Activated CD8-positive, alpha-beta memory T cell treated with anti-CD3 and anti-CD28 coated beads, Interleukin-2, amount 50 U/mL, for 1 hour (primary cell): ENCODE results near the gene S100A5.
"Not testable (repeated sequence)": the region's sequence is repeated elsewhere in the genome, so short reads cannot be mapped to it uniquely, and the experiment has no call there.

Experiments
- DNase-seq: peaks from one replicate; pipeline ENCODE4 v3.0.0-alpha.2; 2020; ENCODE audit errors: extremely low read depth

Gene S100A5

GRCh38 chr1:153566414-153567371 lies 26.0 kb upstream of the S100A5 start:
- peak; percentile 65 for DNase-seq

DNA sequence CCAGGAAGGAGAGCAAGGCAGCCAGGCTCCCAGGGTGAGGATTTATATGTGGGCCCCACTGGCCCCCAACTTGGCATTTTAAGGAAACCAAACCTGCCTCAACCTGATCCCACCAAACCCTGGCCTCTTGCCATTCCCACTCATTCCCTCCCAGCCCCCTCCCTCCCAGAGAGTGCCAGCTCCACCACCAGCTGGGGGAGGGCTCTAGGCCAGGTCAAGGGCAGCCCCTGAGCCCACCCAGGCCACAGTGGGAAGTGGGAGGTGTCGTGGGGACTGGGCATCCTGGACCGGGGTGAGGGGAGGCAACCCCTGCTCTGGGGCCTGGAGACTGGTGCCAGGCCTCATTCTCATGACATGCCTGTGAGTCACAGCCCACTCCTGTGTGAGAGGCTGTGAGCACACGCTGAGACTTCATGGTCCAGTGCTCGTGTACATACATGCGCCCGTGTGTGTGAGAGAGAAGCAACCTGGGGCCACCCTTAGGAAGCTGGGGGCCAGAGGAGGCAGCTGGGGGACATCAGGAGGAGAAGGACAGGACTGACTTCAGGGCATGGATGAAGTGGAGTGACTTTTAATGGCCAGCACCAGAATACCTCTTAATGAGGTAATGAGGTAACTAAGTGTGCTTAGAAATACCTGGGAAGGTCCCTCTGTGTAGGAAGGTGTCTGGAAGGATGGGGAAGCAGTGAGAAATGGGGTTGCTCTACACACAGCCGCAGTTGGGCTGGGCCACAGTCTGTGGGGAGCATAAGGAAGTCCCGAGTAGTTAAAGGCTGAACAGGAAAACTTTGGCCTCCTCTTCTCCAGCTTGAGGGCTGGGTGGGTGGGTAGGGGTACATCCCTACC lies 25.0 kb upstream of the S100A5 start, which contains the start of gene S100A2:
Gene S100A2, minus strand, starts transcription at position 316 of the 846 bp plus-strand sequence. CDS start 1,967 bp downstream, outside the sequence.
- DNase-seq: no peak

DNA sequence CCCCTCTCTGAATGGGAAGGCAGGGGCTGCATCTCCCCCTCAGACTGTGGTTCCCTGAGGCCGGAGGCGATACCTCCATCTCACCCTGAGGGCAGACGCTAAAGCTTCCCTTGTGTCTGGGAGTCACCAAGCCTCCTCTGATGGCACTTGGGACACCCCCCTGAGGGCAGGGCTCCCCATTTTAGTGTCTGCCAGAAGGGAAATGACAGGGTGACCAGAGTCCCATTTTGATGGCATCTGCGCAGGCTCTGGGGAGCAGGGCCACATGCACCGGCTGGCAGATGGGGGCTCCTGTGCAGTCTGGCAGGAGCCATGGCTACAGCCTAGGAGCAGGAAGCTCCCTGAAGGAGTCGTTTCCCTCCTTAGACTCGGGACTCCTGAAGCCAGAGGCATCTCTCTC lies 23.3 kb upstream of the S100A5 start:
- no peak for DNase-seq

GRCh38 chr1:153563483-153563901 lies 22.8 kb upstream of the S100A5 start:
- DNase-seq: no peak

DNA sequence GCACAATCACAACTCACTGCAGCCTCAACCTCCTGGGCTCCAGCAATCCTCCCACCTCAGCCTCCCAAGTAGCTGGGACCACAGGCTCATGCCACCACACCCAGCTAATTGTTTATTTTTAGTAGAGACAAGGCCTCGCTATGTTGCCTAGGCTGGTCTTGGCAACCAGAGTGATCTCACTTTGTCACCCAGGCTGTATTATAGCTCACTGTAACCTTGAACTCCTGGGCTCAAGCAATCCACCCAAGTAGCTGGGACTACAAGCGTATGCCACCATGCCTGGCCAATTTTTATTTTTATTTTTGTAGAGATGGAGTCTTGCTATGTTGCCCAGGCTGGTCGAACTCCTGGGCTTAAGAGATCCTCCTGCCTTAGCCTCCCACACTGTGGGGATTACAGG lies 21.3 kb upstream of the S100A5 start:
- DNase-seq: not testable (repeated sequence)

DNA sequence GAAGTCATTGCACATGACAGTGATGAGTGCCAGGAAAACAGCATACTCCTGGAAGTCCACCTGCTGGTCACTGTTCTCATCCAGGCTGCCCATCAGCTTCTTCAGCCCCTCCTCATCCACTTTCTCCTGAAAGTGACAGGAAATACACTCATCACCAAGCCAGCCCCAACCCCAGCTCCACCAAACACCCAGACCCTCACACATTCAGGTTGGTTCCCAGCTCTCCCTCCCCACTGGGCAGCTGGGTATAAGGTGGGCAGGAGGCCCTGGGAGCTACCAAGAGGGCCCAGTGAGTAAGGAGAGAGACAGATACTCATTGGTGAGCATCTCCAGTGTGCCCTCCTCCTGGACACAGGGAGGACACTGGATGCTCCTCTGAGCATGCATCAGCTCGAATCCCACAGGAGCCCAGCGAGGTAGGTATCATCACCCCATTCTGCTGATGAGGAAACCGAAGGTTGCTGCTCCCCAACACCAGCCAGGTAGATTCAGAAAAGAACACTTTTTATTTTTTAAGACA lies 20.8 kb upstream of the S100A5 start:
- no peak for DNase-seq

- DNase-seq: no peak
These were observed 20.2 kb upstream of the S100A5 start for GRCh38 chr1:153560771-153561465.

- no peak for DNase-seq
These were observed 19.5 kb upstream of the S100A5 start for GRCh38 chr1:153560241-153560640.

DNA sequence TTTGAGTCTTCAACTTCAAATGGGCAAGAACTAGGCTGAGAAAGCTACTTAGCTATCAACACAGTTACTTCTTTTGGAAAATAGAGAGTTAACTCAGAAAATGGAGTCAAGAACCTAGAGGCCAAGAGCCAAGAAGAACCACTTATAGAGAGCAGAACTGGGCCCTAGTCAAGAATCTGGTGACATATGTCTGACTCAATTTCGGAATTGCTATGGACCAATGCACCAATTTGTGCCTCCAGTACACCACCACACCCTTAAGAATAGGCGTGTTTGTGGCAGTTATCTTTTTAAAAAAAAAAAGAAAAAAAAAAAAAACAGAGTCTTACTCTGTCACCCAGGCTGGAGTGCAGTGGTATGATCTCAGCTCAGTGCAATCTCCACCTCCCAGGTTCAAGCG lies 17.1 kb upstream of the S100A5 start:
- no peak for DNase-seq

- DNase-seq: no peak
These were observed 15.6 kb upstream of the S100A5 start for GRCh38 chr1:153556348-153556747.

DNA sequence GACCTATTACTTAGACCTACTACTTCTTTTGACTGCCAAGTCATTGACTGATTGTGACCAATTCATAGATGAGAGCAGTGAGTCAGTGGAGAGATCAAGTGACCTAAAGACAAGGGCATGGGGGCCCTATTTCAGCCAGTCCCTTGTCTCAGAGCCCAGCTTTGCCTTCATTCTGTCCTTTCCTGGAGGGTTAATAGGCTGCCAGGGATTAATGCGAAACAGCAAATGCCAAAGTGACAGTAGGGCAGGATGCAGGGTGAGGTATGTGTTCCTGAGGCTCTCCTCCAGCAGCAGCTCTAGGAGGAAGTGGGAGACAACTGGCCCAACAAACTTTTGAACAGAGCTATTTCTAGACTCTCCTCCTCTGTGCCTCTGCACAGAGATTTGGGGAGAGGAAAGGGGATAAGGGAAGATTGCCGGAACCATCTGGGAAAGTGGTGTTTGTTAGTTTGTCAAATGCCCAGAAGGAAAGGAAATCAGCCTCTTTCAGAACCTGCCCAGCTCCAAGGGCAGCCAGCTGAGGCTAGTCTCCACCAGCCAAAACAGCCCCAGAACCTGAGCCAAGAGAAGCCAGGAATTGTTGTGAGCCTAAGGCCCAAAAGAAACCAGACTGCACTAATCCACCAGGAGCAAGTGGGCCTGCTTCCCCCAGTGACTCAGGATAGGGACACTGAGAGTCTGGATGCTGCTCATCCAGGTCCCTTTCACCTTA lies 13.3 kb upstream of the S100A5 start:
- DNase-seq: no peak

DNA sequence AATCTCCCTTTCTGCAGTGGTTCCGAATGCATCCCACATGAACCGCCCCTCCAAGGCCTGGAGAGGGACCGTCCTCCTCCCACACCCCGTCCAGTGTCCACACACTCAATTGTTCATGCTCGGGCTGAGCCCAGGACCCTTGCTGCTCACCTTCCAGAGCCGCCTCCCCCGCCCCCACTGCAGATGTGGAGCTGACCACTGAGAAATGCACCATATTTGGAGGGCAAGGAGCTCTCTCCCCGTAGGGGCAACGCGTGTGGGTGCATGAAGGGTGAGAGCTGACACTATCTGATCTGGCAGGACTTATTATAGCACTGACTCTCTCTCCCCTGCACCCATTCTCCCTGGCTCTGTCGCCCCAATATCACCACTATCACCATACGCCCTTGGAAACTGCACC lies 12.4 kb upstream of the S100A5 start:
- no peak for DNase-seq

- DNase-seq: no peak
These were observed 11.6 kb upstream of the S100A5 start for GRCh38 chr1:153552335-153552734.

DNA sequence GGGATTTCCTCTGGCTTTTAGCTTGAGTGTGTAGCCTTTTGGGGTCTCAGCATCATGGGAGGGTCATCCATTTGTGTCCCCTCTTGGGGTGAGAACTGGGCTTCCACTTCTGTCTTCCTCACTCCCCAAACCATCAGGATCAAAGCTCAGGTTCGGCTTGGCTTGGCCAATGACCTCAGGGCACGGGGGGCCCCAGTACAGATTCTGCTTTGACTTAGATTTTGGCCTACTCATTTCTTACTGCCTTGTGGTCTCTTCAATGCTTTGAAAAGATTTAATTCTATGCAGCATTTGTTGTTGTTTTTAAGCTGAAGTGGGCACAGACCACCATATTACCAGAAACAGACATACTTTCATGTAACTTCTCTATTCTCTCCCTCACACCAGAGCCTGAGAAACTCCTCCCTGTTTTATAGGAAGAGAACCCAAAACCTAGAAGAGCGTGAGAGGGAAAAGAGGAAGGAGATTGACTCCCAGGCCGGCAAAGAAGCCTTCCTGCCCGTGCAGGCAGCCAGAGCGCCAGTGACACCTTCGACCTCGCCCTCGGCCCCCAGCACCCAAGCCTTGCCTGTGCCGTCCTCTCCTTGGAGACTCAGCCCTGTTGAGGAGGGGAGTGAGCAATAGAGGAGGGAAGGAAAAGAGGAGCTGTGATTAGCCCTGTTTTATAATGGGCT lies 10.2 kb upstream of the S100A5 start:
- DNase-seq: no peak

GRCh38 chr1:153550398-153550758 lies 9.6 kb upstream of the S100A5 start:
- no peak for DNase-seq

DNA sequence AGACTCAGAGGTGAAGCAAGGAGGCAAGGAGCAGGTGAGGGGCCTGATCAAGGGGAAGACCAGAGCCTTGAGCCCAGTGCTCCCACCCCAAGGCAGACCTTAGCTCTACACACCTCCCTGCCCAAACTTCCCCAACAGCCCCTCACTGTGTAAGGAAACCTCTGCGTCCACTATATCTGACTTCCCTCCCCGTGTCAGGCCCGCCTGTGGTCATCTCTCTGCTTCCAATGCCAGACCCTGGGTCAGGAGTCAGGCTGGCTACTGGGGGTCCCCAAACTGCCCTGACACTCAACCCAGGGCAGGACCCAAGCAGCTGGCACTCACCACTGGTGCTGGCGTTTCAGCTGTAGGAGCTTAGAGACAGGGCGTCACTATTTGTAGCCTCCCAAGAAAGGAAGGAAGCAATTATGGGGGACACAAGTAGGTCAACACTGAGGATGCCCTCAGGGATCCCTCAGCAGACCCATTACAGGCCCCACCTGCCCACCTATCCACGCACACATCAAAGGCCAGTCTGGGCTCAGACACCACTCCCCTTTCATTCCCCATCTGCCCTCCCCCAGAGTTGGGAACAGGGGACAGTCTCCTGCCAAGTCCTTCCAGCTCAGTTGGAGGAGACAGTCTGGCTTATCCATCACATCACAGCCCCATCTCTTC lies 9.1 kb upstream of the S100A5 start:
- no peak for DNase-seq

DNA sequence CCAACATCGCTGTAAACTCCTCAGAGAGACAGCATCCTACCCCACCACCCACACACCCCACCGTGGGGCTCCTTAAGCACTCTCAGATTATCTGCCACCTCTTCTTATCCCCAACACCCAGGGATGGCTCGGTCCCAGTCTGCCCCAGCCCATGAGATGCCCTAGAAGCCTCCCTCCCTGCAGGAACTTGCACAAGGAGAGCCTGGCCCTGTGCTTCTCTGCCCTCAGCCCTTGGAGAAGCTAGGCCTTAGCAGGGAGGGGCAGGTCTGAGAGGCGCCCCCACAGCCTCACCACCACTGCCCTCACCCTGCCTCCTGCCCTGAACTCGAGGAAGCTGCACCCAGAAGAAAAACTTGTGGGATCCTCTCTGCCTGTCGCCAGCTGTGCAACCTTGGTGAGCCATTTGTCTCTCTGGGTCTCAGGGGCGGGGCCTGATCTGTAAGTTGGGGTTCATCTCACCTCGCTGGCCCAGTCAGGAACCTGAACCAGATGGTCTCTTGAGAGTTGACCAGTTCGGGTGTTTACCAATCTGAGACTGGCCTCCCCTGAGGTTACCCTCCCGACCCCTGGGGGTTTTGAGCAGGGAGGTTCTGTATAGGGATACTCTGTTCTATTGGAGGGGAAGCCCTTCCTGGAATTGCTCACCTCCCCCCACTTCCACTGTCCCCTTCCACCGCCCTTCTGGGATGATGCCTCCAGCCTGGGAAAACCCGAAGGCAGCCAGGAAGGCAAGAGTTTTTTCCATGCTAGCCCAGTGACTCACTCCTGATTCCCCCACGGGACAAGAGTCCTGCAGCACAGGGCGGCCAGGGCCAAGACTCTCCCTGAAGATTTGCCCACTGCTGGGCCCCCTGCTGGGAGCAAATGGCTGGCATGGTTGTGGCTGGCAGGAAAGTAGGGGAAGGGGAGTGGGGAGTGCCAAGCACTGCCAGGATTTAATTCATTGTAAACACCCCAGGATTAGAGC lies 8.3 kb upstream of the S100A5 start, which contains the start of gene S100A3:
Gene S100A3, minus strand, starts transcription at position 537 of the 967 bp plus-strand sequence. CDS start 773 bp downstream, outside the sequence.
- no peak for DNase-seq
